ENCODE results near the gene PARVB. TPM values are rescaled to one million over a fixed set of nuclear protein-coding genes. Genes with fewer than 3 reads are reported as not detected.
A peak's percentile ranks its signal among the peaks of the same experiment; 100 is the strongest.

Gene PARVB
- total and polyA plus RNA-seq, 5 donors = 44.0 to 124 (median 88.6) TPM

DNA sequence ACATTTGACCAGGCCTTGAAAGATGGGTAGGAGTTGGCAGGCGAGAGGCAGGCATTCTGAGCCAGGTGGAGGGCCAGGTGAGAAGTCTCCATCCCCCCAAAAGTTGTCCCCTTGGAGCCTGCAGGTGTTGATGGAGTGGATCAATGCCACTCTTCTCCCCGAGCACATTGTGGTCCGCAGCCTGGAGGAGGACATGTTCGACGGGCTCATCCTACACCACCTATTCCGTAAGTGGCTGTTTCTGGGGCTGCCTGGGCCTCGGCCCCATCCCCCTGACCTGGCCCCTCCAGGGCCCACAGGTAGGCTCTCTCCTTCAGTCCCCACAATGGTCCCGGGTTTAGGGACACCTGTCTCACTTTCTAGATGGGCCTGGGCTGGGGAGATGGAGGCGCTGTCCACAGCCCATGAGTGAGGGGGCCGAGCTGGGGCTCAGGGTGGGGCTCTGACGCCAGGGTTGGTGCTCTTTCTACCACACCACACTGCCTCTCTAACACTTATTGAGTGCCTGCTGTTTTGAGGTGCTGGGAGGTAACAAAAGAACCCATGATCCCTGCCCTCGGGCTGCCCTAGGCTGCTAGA, 163.6 kb downstream of the PARVB start:
- 92% methylated on average over 12 of the region's 12 CpGs for WGBS
- H3K4me3 ChIP-seq (ENCODE audit: low read length) = no peak overlapping the region
- no peak overlapping the region for H3K27ac ChIP-seq (ENCODE audit: low read length)
- DNase-seq (no peak), ATAC-seq (no peak)
- no peaks in the 10 kb centered on the region for H3K27me3 ChIP-seq (ENCODE audit: control insufficient read depth, insufficient read depth)
- intact Hi-C loops (cut with DNase I) = no loop called here
- H3K4me1 ChIP-seq (ENCODE audit: control insufficient read depth, insufficient read depth, low read length) = no peaks in the 10 kb centered on the region
- no peaks in the 10 kb centered on the region for H3K9me3 ChIP-seq (ENCODE audit: control insufficient read depth, low read length)

DNA sequence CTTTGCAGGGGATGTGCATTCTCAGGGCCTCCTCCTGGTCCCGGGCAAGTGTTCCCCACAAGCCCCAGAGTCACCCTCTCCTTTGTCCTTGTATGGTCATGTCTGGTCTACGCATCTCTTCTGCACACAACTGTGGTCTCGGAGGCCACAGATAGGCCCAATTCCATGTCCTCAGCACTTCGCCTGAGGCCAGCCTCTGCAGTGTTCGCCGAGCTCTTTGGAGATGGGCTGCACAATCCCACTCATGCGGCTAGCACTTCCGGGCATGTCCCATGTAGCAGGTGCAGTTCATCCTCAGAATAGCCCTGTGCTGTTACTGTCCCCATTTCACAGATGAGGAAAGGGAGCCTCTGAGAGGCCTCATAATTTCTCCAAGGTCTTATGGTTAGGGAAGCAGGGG, 164.2 kb downstream of the PARVB start:
- Histone ChIP-seq H3K4me1 (ENCODE audit: control insufficient read depth, insufficient read depth, low read length) (no peaks in the 10 kb centered on the region), H3K27ac (ENCODE audit: low read length) (no peak overlapping the region), H3K4me3 (ENCODE audit: low read length) (no peak overlapping the region), H3K27me3 (ENCODE audit: control insufficient read depth, insufficient read depth) (no peaks in the 10 kb centered on the region), H3K9me3 (ENCODE audit: control insufficient read depth, low read length) (no peaks in the 10 kb centered on the region)
- DNase-seq (no peak), ATAC-seq (no peak)
- intact Hi-C loops (cut with DNase I) = no loop called here
- WGBS = 94% methylated on average over 8 of the region's 8 CpGs

DNA sequence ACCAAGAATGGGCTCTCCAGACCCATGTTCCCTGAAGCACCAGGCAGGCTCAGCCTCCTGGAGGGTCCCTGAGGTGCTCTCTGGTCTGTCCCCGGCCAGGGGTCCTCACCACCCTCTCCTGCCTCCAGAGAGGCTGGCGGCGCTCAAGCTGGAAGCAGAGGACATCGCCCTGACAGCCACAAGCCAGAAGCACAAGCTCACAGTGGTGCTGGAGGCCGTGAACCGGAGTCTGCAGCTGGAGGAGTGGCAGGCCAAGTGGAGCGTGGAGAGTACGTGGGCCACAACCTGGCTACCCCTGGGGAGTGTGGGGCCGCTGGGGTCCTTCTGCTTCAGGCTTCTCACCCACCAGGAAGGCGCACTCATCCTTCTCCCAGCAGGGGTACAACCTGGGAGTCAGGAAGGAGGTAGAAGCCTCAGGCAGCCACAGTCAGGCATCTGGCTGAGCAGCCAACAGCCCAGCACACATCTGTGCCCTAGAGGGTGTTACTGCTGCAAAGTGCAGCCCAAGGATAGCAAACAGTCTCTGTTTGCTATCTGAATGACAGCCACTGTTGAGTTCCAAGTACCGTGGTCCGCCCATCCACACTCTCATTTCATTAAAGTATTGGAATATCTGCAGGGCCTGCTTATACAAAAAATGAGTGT, 165.0 kb downstream of the PARVB start:
- DNase-seq = no peak
- H3K9me3 ChIP-seq (ENCODE audit: control insufficient read depth, low read length) = no peaks in the 10 kb centered on the region
- H3K4me3 ChIP-seq (ENCODE audit: low read length) = no peak overlapping the region
- H3K27ac ChIP-seq (ENCODE audit: low read length) = no peak overlapping the region
- WGBS = 93% methylated on average over 12 of the region's 12 CpGs
- H3K27me3 ChIP-seq (ENCODE audit: control insufficient read depth, insufficient read depth) = no peaks in the 10 kb centered on the region
- no peaks in the 10 kb centered on the region for H3K4me1 ChIP-seq (ENCODE audit: control insufficient read depth, insufficient read depth, low read length)
- intact Hi-C loops (cut with DNase I) = no loop called here
- no peak for ATAC-seq

DNA sequence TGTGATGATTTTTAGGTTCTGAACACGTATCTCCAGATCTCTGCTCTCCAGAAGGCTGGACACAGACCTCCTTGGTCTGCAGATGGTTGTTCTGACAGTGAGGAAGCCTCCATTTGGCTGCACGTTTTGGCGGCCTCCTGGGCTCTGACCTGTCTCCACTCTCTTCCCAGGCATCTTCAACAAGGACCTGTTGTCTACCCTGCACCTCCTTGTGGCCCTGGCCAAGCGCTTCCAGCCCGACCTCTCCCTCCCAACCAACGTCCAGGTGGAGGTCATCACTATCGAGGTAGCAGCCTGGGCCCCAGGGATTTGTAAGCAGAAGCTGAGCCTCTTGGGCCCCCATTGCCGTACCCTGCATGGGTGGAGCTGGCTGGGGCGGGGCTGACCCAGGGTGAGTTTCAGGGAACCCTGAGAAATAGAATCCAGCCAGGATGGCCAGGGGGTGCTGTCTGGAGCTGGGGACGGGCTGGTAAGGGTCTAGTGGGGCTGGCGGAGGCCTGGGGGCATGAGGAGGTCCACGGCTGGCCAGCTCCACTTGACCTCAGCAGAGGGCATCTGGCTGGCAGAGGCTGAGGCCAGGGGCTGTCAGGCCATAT, 166.4 kb downstream of the PARVB start:
- ATAC-seq (no peak), DNase-seq (no peak)
- WGBS = 78% methylated on average over 12 of the region's 12 CpGs
- Histone ChIP-seq H3K9me3 (ENCODE audit: control insufficient read depth, low read length) (no peaks in the 10 kb centered on the region), H3K4me1 (ENCODE audit: control insufficient read depth, insufficient read depth, low read length) (no peaks in the 10 kb centered on the region), H3K27ac (ENCODE audit: low read length) (no peak overlapping the region), H3K27me3 (ENCODE audit: control insufficient read depth, insufficient read depth) (no peaks in the 10 kb centered on the region), H3K4me3 (ENCODE audit: low read length) (no peak overlapping the region)
- intact Hi-C loops (cut with DNase I) = no loop called here

DNA sequence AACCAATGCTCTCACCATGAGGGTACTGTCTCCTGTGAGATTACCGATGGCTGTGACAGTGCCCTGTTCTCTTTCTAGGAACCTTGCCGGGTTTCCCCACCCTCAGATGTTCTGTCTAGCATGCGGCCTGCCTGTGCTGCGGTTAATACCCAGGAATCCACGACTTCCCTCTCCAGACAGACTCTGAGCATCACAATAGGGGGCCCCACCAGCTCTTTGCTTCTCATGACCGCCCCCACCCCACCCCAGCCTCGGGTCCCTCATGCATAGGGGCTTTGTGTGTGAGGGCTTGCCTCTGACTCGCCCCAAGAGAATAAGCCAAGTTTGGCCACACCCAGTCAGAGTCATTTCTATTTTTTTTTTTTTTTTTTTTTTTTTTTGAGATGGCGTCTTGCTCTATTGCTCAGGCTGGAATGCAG, 166.9 kb downstream of the PARVB start:
- H3K27me3 ChIP-seq (ENCODE audit: control insufficient read depth, insufficient read depth) = no peaks in the 10 kb centered on the region
- ATAC-seq (no peak), DNase-seq (no peak)
- 72% methylated on average over 9 of the region's 9 CpGs for WGBS
- intact Hi-C loops (cut with DNase I) = no loop called here
- H3K9me3 ChIP-seq (ENCODE audit: control insufficient read depth, low read length) = no peaks in the 10 kb centered on the region
- no peak overlapping the region for H3K4me3 ChIP-seq (ENCODE audit: low read length)
- no peak overlapping the region for H3K27ac ChIP-seq (ENCODE audit: low read length)
- no peaks in the 10 kb centered on the region for H3K4me1 ChIP-seq (ENCODE audit: control insufficient read depth, insufficient read depth, low read length)

DNA sequence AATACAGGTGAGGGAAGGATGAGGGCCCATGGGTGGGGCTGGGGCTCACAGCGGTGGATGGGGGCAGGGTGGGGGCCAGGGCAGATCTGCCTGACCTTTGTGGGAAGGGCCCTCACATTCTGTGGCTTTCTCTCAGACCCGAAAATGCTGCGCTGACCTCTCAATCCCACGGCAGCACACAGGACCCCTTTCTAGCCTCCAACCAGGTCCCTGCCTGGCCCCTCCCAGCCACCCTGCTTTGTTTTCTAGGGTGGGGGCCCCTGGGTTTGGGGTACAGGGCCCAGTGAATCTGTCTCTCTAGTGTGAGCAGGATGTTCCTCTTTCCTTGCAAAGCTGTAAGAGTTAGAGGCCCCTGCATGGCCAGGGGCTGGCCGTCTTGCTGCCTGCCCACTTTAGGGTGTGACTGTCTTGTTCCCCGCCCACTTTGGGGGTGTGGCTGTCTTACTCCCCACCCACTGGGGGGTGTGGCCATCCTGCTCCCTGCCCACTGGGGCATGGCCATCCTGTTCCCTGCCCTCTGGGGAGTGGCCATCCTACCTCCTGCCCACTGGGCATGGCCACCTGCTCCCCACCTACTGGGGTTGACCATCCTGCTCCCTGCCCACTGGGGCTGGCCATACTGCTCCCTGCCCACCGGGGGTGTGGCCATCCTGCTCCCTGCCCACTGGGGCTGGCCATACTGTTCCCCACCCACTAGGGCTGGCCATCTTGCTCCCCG, 168.2 kb downstream of the PARVB start:
- H3K27me3 ChIP-seq (ENCODE audit: control insufficient read depth, insufficient read depth) = no peaks in the 10 kb centered on the region

DNA sequence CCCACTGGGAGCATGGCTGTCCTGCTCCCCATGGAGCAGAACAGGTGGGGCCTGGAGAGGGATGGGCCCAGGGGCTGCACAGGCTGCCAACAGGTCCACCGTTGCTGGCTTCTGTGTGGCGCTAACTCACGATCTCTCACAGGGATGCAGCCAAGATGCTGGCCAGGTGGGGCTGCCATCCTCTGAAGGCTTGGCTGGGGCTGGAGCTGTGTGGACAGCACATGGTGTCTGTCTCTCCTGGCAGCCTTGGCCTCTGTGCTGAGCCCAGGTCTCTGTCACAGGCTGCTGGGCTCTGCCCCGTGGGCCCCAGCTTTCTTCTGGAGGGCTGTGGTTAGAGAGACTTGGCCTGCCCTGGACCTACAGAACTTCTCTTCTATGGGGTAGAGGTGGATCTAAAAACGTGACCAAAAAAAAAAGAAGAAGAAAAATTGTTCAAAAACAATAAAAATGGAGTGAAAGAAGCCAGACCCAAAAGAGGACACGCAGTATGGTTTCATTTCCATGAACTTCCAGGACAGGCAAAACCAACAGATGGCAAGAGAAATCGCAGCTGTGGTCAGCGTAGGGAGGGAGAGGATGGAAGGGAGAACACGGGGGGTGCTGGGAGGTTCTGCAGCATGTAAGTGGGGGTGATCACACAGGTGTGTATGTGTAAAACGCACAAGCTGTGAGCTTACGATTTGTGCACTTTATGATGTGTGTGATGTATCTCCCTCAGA, 168.9 kb downstream of the PARVB start:
- WGBS = 68% methylated on average over 11 of the region's 11 CpGs
- intact Hi-C loops (cut with DNase I) = no loop called here
- no peaks in the 10 kb centered on the region for H3K4me1 ChIP-seq (ENCODE audit: control insufficient read depth, insufficient read depth, low read length)
- DNase-seq = no peak
- H3K27ac ChIP-seq (ENCODE audit: low read length) = no peak overlapping the region
- no peaks in the 10 kb centered on the region for H3K27me3 ChIP-seq (ENCODE audit: control insufficient read depth, insufficient read depth)
- H3K4me3 ChIP-seq (ENCODE audit: low read length) = no peak overlapping the region
- ATAC-seq = no peak
- H3K9me3 ChIP-seq (ENCODE audit: control insufficient read depth, low read length) = no peaks in the 10 kb centered on the region

More for the DNA sequence above, 168.2 kb downstream of the PARVB start:
- ATAC-seq (no peak), DNase-seq (peak in 1 of 3 donors; percentile 61)
- Histone ChIP-seq H3K9me3 (ENCODE audit: control insufficient read depth, low read length) (no peaks in the 10 kb centered on the region), H3K4me3 (ENCODE audit: low read length) (no peak overlapping the region), H3K4me1 (ENCODE audit: control insufficient read depth, insufficient read depth, low read length) (no peaks in the 10 kb centered on the region), H3K27ac (ENCODE audit: low read length) (no peak overlapping the region)
- intact Hi-C loops (cut with DNase I) = no loop called here
- 86% methylated on average over 8 of the region's 8 CpGs for WGBS

DNA sequence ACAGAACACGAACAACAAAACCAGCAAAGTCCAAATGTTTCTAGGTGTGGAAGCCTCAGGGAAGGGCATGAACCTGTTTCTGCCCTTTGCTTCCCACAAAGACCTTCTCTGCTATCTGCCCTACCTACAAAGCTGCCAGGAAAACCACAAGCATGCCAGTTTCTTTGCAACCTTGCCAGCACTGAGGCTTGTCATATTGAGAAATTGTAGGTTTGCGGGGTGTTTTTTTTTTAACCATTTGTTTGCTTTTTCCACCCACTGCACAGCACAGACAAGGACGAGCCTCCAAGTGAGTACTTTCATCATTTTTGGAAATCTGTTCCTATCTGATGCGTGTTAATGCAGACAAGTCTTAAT, 169.4 kb downstream of the PARVB start:
- 64% methylated on average over 4 of the region's 4 CpGs for WGBS
- intact Hi-C loops (cut with DNase I) = no loop called here
- no peak overlapping the region for H3K27ac ChIP-seq (ENCODE audit: low read length)
- no peak for DNase-seq
- no peaks in the 10 kb centered on the region for H3K4me1 ChIP-seq (ENCODE audit: control insufficient read depth, insufficient read depth, low read length)
- no peaks in the 10 kb centered on the region for H3K27me3 ChIP-seq (ENCODE audit: control insufficient read depth, insufficient read depth)
- no peak overlapping the region for H3K4me3 ChIP-seq (ENCODE audit: low read length)
- no peaks in the 10 kb centered on the region for H3K9me3 ChIP-seq (ENCODE audit: control insufficient read depth, low read length)
- no peak for ATAC-seq

DNA sequence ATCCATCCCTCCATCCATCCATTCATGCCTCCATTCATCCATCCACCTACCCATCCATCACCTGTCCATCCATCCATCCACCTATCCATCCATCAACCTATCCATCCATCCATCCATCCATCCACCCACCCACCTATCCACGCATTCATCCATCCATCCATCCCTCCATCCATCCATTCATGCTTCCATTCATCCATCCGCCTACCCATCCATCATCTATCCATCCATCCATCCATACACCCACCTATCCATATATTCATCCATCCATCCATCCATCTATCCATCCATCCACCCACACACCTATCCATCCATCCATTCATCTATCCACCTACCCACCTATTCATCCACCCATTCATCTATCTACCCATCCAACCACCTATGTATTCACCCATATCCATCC, 170.5 kb downstream of the PARVB start:
- Histone ChIP-seq H3K27me3 (ENCODE audit: control insufficient read depth, insufficient read depth) (no peaks in the 10 kb centered on the region), H3K27ac (ENCODE audit: low read length) (no peak overlapping the region), H3K4me1 (ENCODE audit: control insufficient read depth, insufficient read depth, low read length) (no peaks in the 10 kb centered on the region), H3K4me3 (ENCODE audit: low read length) (no peak overlapping the region), H3K9me3 (ENCODE audit: control insufficient read depth, low read length) (no peaks in the 10 kb centered on the region)
- DNase-seq (no peak), ATAC-seq (no peak)
- 90% methylated on average over 2 of the region's 2 CpGs for WGBS
- intact Hi-C loops (cut with DNase I) = no loop called here

DNA sequence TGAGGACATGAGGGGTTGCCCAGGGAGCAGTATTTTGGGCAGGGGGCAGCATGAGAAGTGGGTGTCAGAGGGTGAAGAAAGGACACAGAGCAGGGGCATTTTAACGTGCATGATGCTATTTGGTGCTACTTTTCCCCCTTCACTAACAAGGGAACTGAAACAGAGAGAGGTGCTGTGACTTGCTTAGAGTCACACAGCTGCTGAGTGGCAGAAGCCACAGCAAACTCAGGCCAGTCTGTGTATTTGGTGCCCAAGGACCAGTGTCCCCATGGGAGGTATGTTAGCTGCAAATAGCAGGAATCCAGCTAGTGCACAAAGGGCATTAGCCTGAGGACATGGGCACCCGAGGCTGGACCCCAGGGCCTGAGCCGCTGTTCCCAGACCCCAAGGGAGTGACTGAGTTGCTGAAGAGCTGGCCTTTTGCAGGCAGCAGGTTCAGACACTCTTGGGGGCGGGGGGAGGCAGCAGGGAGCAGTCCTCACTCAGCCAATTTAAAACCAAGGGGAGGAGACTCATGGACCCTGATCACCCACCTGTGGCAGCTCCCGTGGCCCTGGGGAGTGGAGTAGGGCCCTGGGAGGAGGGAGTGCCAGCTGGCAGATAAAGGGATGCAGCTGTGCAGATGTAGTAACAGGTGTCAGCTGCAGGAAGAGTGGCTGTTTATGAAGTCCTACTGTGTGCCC, 171.2 kb downstream of the PARVB start:
- ATAC-seq = no peak
- intact Hi-C loops (cut with DNase I) = no loop called here

More for the DNA sequence above, 171.2 kb downstream of the PARVB start:
- no peak overlapping the region for H3K4me3 ChIP-seq (ENCODE audit: low read length)
- H3K27ac ChIP-seq (ENCODE audit: low read length) = no peak overlapping the region
- DNase-seq = no peak
- no peaks in the 10 kb centered on the region for H3K27me3 ChIP-seq (ENCODE audit: control insufficient read depth, insufficient read depth)
- H3K9me3 ChIP-seq (ENCODE audit: control insufficient read depth, low read length) = no peaks in the 10 kb centered on the region
- WGBS = 55% methylated on average over 5 of the region's 5 CpGs
- H3K4me1 ChIP-seq (ENCODE audit: control insufficient read depth, insufficient read depth, low read length) = no peaks in the 10 kb centered on the region
